ENCODE results near the gene SCNN1G. TPM values are rescaled to one million over a fixed set of nuclear protein-coding genes. Genes with fewer than 3 reads are reported as not detected.

Gene SCNN1G
- total and polyA plus RNA-seq, 2 of the 13 experiments (the other 11 are each of a cell fraction or from before 2014, with no cell fraction given) = not detected

DNA sequence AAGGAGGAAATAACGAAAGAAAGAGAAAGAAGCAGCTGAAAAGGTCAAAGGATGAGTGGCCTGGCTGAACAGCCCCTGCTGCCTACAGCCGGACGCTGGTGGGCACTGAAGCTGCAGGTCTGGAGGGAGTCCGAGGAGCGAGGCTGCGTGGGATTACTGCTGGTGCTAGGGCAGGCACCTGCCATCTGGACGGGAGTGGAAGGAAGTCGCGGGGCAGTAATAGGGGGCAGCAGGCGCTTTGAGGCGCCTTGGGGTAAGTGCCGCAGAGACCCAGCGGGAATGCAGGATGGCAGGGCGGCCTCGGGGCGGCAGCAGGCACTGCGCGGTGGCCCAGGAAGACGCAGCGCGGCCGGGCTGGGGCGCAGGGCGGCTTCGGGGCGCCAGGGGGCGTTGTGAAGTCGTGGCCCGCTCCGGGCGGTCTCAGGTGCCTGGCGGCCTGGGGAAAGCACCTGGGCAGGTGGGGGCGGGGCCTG is 303 bp upstream of the SCNN1G start (continued):
- TF ChIP-seq SETDB1 (CRISPR knock-in tag; IDR thresholded peaks at IDR 0.05; ENCODE audit: borderline replicate concordance) = no peak
- TF ChIP-seq, protein P1, sequence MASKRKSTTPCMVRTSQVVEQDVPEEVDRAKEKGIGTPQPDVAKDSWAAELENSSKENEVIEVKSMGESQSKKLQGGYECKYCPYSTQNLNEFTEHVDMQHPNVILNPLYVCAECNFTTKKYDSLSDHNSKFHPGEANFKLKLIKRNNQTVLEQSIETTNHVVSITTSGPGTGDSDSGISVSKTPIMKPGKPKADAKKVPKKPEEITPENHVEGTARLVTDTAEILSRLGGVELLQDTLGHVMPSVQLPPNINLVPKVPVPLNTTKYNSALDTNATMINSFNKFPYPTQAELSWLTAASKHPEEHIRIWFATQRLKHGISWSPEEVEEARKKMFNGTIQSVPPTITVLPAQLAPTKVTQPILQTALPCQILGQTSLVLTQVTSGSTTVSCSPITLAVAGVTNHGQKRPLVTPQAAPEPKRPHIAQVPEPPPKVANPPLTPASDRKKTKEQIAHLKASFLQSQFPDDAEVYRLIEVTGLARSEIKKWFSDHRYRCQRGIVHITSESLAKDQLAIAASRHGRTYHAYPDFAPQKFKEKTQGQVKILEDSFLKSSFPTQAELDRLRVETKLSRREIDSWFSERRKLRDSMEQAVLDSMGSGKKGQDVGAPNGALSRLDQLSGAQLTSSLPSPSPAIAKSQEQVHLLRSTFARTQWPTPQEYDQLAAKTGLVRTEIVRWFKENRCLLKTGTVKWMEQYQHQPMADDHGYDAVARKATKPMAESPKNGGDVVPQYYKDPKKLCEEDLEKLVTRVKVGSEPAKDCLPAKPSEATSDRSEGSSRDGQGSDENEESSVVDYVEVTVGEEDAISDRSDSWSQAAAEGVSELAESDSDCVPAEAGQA (IDR thresholded peaks at IDR 0.05; ENCODE audit: low read depth) = no peak
- TF ChIP-seq, protein P1 (CRISPR knock-in tag; IDR thresholded peaks at IDR 0.05; ENCODE audit: borderline replicate concordance) = no peak
- TF ChIP-seq, protein P2, sequence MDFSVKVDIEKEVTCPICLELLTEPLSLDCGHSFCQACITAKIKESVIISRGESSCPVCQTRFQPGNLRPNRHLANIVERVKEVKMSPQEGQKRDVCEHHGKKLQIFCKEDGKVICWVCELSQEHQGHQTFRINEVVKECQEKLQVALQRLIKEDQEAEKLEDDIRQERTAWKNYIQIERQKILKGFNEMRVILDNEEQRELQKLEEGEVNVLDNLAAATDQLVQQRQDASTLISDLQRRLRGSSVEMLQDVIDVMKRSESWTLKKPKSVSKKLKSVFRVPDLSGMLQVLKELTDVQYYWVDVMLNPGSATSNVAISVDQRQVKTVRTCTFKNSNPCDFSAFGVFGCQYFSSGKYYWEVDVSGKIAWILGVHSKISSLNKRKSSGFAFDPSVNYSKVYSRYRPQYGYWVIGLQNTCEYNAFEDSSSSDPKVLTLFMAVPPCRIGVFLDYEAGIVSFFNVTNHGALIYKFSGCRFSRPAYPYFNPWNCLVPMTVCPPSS (IDR thresholded peaks at IDR 0.05) = no peak
- no peak for TF ChIP-seq ZNF350 (CRISPR knock-in tag; IDR thresholded peaks at IDR 0.05; ENCODE audit: borderline replicate concordance, low read depth)
- 0 out of 2 replicates have a peak, but pooled peaks have one; percentile 16 for TF ChIP-seq YEATS2 (CRISPR knock-in tag; IDR thresholded peaks at IDR 0.05; ENCODE audit: borderline replicate concordance)
- TF ChIP-seq HNRNPLL (IDR thresholded peaks at IDR 0.05; ENCODE audit: low read depth, low read length, poor library complexity, severe bottlenecking) = peak; percentile 62
- TF ChIP-seq, protein P3, sequence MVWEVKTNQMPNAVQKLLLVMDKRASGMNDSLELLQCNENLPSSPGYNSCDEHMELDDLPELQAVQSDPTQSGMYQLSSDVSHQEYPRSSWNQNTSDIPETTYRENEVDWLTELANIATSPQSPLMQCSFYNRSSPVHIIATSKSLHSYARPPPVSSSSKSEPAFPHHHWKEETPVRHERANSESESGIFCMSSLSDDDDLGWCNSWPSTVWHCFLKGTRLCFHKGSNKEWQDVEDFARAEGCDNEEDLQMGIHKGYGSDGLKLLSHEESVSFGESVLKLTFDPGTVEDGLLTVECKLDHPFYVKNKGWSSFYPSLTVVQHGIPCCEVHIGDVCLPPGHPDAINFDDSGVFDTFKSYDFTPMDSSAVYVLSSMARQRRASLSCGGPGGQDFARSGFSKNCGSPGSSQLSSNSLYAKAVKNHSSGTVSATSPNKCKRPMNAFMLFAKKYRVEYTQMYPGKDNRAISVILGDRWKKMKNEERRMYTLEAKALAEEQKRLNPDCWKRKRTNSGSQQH (CRISPR knock-in tag; IDR thresholded peaks at IDR 0.05; ENCODE audit: low read depth) = no peak
- TF ChIP-seq, protein P4, sequence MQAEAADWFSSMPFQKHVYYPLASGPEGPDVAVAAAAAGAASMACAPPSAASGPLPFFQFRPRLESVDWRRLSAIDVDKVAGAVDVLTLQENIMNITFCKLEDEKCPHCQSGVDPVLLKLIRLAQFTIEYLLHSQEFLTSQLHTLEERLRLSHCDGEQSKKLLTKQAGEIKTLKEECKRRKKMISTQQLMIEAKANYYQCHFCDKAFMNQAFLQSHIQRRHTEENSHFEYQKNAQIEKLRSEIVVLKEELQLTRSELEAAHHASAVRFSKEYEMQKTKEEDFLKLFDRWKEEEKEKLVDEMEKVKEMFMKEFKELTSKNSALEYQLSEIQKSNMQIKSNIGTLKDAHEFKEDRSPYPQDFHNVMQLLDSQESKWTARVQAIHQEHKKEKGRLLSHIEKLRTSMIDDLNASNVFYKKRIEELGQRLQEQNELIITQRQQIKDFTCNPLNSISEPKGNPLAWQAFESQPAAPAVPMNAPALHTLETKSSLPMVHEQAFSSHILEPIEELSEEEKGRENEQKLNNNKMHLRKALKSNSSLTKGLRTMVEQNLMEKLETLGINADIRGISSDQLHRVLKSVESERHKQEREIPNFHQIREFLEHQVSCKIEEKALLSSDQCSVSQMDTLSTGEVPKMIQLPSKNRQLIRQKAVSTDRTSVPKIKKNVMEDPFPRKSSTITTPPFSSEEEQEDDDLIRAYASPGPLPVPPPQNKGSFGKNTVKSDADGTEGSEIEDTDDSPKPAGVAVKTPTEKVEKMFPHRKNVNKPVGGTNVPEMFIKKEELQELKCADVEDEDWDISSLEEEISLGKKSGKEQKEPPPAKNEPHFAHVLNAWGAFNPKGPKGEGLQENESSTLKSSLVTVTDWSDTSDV (CRISPR knock-in tag; IDR thresholded peaks at IDR 0.05) = no peak
- TF ChIP-seq POLR2AphosphoS2 (IDR thresholded peaks at IDR 0.05; ENCODE audit: low read depth, low read length) = no peak
- no peak for TF ChIP-seq GPN1 (CRISPR knock-in tag; IDR thresholded peaks at IDR 0.05; ENCODE audit: borderline replicate concordance)
- TF ChIP-seq DPF2 (CRISPR knock-in tag; IDR thresholded peaks at IDR 0.05; ENCODE audit: borderline replicate concordance, low read depth) = no peak
- no peak for TF ChIP-seq ZNF101 (CRISPR knock-in tag; IDR thresholded peaks at IDR 0.05; ENCODE audit: borderline replicate concordance, low read depth)
- no peak for TF ChIP-seq FOXA1 (IDR thresholded peaks at IDR 0.05)
- TF ChIP-seq FOXA1 (CRISPR knock-in tag; IDR thresholded peaks at IDR 0.05) = peak; percentile 35; the same call in 1 of the 2 replicates
- no peak for TF ChIP-seq ZNF775 (CRISPR knock-in tag; IDR thresholded peaks at IDR 0.05; ENCODE audit: borderline replicate concordance)
- TF ChIP-seq SATB2 (CRISPR knock-in tag; IDR thresholded peaks at IDR 0.05) = no peak

Measured in HepG2 (cell line).